HG03064 (cell line): ENCODE measurements around the gene HPN.

Experiments
- ATAC-seq: cut with Tn5 transposase; IDR thresholded peaks from one replicate; pipeline ENCODE4 v1.9.1; 2021; ENCODE audit warnings: low read depth; ENCODE audit not compliant: unreplicated experiment

HPN gene

GRCh38 chr19:35079826-35080225 is 38.3 kb downstream of the HPN start:
- ATAC-seq, result no peak

GRCh38 chr19:35080613-35081170 is 39.2 kb downstream of the HPN start:
- ATAC-seq, result no peak

DNA sequence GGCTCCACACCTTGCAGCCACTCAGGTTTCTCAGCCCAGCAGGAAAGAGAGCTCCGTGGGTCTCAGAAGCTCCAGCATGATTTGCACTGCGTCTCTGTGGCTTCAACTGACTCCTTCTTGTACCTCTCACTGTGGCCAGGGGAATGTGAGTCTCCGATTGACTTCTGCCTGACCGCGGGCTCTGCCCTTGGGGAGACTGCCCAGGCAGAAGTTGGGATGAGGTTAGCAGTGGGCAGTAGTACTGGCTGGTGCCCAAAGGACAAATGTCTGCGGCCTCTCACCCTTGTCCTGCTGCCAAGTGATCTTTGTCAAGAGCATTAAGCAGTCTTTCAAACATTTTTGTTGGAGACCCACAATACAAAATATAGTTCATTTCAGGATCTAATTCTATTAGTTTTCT is 39.7 kb downstream of the HPN start:
- no peak for ATAC-seq

DNA sequence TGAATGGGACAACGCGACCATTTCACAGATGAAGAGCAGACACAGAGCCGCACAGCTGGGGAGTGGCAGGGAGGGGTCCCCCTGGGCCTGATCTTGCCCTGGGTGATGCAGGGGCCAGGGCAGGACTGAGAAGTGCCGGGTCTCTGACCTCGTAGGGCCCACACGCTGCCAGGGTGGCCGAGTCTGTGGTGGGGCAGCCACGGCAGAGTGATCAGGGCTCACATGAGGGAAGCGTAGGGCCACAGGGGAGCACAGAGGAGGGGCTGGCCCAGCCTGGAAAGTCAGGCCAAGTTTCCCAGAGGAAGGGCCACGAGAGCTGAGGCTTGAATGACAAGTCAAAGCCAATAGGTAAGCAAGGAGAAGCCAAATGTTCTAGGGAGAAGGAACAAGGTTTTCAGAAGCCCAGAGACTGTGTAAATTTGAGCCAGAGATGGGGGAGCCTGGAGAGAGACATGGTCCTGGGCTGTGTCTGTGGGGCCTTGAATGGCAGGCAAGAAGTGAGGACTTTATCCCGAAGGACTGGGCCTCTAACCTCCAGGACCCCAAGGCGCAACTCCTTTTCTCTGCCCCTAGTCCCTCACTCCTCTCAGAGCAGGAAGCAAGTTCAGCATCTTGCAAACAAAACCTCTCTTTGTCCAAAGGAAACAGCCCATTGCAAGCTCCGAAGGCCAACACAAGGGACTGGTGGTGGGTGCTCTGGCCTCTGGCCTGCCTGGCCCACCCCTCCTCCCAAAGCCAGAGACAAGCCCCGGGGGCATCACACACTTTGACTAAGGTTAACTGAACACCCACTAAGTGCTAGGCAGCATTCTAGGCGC is 42.4 kb downstream of the HPN start:
- no peak for ATAC-seq

DNA sequence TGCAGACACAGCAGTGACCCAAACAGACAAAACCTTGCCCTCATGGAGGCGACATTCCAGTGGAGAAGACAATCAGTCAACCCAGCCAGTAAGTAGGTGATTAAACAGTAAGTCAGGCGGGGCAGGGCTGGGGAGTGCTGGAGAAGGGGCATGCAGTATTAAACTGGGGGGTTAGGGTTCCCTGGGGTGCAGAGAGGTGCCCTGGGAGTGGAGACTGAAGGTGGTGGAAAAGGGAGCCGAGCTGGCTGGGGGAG is 42.9 kb downstream of the HPN start:
- no peak for ATAC-seq

DNA sequence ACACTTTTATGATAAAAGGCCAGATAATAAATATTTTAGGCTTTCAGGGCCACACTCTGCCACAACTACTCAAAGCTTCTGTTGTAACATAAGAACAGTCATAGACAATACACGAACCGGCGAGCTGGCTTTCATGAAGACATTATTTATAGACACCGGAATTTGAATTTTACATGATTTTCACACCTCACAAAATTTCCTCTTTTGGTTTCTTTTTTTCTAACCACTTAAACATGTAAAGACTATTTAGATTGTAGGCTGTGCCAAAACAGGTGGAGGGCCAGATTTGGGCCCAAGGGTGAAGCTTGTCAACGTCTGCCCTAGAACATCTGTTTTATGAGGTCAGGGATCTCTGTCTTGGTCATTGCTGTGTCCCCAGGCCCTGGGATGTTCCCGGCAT is 44.4 kb downstream of the HPN start:
- ATAC-seq, result no peak

- ATAC-seq, result no peak
These were observed 44.9 kb downstream of the HPN start for GRCh38 chr19:35086455-35086854.

DNA sequence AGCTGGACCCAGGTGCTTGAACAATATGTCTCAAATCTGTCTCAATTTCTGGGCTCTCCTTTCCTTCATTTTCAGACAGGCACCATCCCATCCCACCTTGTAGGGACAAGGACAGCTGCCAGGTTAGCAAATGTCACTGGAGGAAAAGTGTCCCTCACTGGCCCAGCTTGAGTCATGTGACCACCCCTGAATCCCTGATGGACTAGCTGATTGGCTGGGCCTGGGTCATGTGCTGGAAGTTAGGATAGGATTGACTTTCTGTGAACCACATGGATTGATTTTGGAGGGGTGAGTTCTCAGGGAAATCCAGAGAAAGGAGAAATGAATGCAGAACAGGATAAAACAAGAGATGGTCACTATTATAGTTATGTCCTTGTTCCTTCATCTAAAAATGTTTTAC is 45.9 kb downstream of the HPN start:
- no peak for ATAC-seq

- no peak for ATAC-seq
These were observed 46.8 kb downstream of the HPN start for GRCh38 chr19:35088131-35088913.

GRCh38 chr19:35089554-35089953 is 48.0 kb downstream of the HPN start:
- no peak for ATAC-seq

DNA sequence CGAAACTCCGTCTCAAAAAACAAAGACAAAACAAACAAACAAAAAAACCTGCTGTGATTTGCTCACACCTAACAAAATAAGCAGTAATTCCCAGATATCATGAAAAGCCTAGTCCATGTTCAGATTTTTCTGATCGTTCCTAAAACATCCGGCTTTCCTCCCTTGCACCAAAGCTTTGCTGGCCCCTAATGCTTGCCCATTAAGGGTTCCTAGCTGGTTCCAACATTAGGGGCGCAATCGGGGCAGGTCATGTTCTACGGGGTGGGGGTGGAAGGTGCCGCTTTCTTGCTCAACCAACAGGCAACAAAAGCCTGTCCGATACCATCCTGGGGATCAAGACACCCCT is 48.6 kb downstream of the HPN start:
- ATAC-seq, result no peak

- no peak for ATAC-seq
These were observed 49.1 kb downstream of the HPN start for GRCh38 chr19:35090506-35091214.

DNA sequence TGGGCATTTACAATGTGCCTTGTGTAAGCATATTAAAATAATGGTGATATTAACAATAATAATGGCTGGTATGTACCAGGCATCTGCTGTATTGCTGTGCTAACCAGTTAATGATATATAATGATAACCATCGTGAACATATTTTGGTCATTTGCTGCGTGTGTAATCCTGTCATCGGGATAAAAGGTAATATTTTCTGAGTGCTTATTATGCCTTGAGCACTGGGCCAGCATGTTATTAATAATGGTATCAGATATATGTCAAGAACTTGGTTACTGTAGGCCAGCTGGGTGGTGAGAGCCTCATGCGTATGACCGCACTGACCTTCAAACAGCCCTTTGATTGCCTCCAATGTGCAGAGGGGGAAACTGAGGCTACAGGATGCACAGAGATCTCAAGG is 51.9 kb downstream of the HPN start:
- no peak for ATAC-seq

GRCh38 chr19:35093941-35094647 is 52.6 kb downstream of the HPN start:
- ATAC-seq, result no peak

DNA sequence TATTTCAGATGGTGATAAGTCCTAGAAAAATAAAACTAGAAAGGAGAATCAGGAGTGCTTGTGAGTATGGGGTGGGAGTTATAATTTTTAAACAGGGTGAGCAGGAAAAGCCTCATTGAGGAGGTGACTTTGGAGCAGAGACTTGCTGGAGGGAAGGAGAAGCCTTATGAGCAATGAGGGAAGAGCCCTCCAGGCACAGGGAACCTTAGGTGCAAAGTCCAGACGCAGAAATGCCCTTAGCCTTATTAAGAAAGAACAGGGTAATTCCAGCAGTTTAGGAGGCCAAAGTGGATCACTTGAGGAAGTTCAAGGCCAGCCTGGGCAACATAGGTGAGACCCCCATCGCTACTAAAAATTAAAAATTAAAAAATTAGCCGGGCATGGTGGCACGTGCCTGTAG is 53.1 kb downstream of the HPN start:
- ATAC-seq, result no peak

DNA sequence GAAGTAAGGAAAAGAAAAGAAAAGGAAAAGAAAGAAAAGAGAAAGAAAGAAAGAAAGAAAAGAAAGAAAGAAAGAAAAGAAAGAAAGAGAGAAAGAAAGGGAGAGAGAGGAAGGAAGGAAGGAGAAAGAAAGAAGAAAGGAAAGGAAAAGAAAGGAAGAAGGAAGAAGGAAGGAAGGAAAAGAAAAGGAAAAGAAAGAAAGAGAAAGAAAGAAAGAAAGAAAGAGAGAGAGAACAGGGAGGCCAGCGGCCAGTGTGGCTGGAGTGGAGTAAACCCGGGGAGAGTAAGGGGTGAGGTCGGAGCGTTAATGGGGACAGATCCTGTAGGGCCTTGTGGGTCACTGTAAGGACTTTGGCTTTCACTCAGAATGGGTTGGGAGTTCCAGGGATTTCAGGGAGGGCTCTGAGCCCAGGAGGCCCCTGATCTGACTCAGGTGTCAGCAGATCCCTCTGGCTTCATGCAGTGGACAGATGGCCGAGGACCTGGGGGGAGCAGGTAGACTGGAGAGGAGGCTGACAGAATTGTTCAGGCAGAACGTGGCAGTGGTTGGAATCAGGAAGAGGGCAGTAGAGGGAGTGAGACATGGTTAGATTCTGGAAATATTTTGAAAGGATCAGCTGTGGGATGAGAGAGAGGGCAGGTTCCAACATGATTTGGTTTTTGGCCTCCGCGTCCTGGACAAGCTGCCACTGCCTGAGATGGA is 54.3 kb downstream of the HPN start:
- no peak for ATAC-seq

GRCh38 chr19:35098413-35099049 is 57.0 kb downstream of the HPN start:
- no peak for ATAC-seq

DNA sequence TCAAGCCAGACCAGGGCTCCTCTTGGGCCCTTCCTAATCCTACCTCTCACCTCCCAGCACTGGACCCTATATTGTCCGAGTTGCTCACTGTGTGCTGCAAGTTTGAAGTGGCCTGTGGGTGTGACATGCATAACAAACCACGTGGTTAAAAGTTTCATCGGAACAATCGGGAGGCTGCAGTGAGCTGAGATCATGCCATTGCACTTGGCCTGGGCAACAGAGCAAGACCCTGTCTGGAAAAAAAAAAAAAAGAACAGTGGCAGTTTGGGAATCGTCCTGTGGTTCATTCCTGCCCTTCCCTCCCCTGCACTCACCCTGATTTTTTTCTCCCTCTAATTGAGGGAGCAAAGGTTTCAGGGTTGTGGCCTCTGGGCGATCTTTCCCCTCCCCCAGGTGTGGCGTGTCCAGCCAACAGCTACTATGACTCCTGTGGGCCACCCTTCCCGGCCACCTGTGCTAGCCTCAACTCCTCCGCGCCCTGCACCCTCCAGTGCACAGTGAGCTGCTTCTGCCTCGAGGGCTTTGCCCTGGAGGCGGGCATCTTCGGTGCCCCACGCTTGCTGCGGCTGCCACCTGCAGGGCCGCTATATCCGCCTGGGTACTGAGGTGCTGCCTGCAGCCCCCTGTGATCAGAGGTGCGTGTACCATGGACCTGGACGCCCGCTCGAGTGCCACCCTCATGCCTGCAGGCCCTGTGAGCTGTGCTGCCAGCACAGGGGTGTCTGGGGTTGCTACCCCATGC is 57.8 kb downstream of the HPN start:
- no peak for ATAC-seq

- ATAC-seq, result no peak
These were observed 58.4 kb downstream of the HPN start for GRCh38 chr19:35099897-35100275.
